ENCODE measurements around the gene RNF111. TPM values are rescaled to one million over a fixed set of nuclear protein-coding genes. Genes with fewer than 3 reads are reported as not detected.

RNF111 gene
- total RNA-seq, 1 experiment from 2014 or later = 13.3 TPM

- no peak for TF ChIP-seq EZH2phosphoT487 (IDR thresholded peaks at IDR 0.05; ENCODE audit: borderline replicate concordance, low read length)
- no peak for TF ChIP-seq CTCF (conservative IDR thresholded peaks at IDR 0.05; ENCODE audit: low read depth, low read length)
- TF ChIP-seq EZH2 (IDR thresholded peaks at IDR 0.05; ENCODE audit: low read length, unreplicated experiment) = no peak
- no TSS peak for BruUV-seq (replicated peaks)
These were observed 117.7 kb downstream of the RNF111 start, which contains the start of gene CCNB2 for GRCh38 chr15:59104912-59105732. Gene CCNB2, plus strand, starts transcription at chr15:59105146. Its CDS starts 123 bp downstream, at chr15:59105269.

GRCh38 chr15:59105854-59106253 lies 118.4 kb downstream of the RNF111 start:
- Histone ChIP-seq H3F3A (ENCODE audit: low read length, unreplicated experiment) (no peaks in the 10 kb centered on the region), H2AFZ (ENCODE audit: low read length) (peak overlapping the region; percentile 90), H3K9ac (ENCODE audit: low read length) (peak overlapping the region; percentile 79), H3K79me2 (ENCODE audit: low read length) (peaks cover 44% of the 10 kb centered on the region), H3K4me3 (ENCODE audit: low read length) (peak overlapping the region; percentile 80), H3K9me3 (ENCODE audit: low read length) (no peaks in the 10 kb centered on the region), H3K4me1 (ENCODE audit: insufficient read depth, low read length) (peaks cover 9% of the 10 kb centered on the region; the same call in 1 of the 2 replicates), H3K4me2 (ENCODE audit: low read length) (peak overlapping the region; percentile 72), H3K27ac (ENCODE audit: low read length) (no peak overlapping the region), H3K27me3 (ENCODE audit: low read length) (no peaks in the 10 kb centered on the region), H4K20me1 (ENCODE audit: low read length) (no peaks in the 10 kb centered on the region), H3K9me2 (replicated peaks; ENCODE audit: low read length) (no peaks in the 10 kb centered on the region), H3K36me3 (ENCODE audit: low read depth, low read length) (peaks cover 28% of the 10 kb centered on the region)
- peak; percentile 37 for DNase-seq
- peak; percentile 29 for ATAC-seq
- CTCF ChIA-PET = interaction anchor here (0.7 to 0.9 kb wide), 2 partner anchors 126 to 189 kb away, joined by 4 to 5 read pairs; no protein-coding TSS in a partner anchor
- TF ChIP-seq CTCF (conservative IDR thresholded peaks at IDR 0.05; ENCODE audit: low read depth, low read length) (peak; percentile 55), EZH2phosphoT487 (IDR thresholded peaks at IDR 0.05; ENCODE audit: borderline replicate concordance, low read length) (no peak)
- intact Hi-C loops (cut with micrococcal nuclease) = loop anchor here (1.0 to 5.0 kb wide), 2 partner anchors 119 to 423 kb away; partner anchors contain the start of gene RNF111
- POLR2A ChIA-PET (ENCODE audit: unreplicated experiment) = no interaction called here
- BruUV-seq (replicated peaks) = TSS peak; percentile 37

More at GRCh38 chr15:59104912-59105732, 117.7 kb downstream of the RNF111 start, which contains the start of gene CCNB2:
- DNase-seq = peak; percentile 88
- Histone ChIP-seq H3K9ac (ENCODE audit: low read length) (peak within 1 kb of the TSS; percentile 79), H3F3A (ENCODE audit: low read length, unreplicated experiment) (no peaks in the 10 kb centered on the region), H3K27ac (ENCODE audit: low read length) (peak within 1 kb of the TSS; percentile 47), H3K27me3 (ENCODE audit: low read length) (no peaks in the 10 kb centered on the region), H3K9me2 (replicated peaks; ENCODE audit: low read length) (no peaks in the 10 kb centered on the region), H2AFZ (ENCODE audit: low read length) (peak within 1 kb of the TSS; percentile 90), H3K9me3 (ENCODE audit: low read length) (no peaks in the 10 kb centered on the region), H3K36me3 (ENCODE audit: low read depth, low read length) (peaks cover 22% of the 10 kb centered on the region), H3K79me2 (ENCODE audit: low read length) (peaks cover 40% of the 10 kb centered on the region), H3K4me2 (ENCODE audit: low read length) (peak within 1 kb of the TSS; percentile 72), H3K4me3 (ENCODE audit: low read length) (peak within 1 kb of the TSS; percentile 80), H3K4me1 (ENCODE audit: insufficient read depth, low read length) (peaks cover 9% of the 10 kb centered on the region; the same call in 1 of the 2 replicates), H4K20me1 (ENCODE audit: low read length) (no peaks in the 10 kb centered on the region)
- CTCF ChIA-PET = no interaction called here
- peak; percentile 98 for ATAC-seq
- POLR2A ChIA-PET (ENCODE audit: unreplicated experiment) = no interaction called here
- intact Hi-C loops (cut with micrococcal nuclease) = loop anchor here (1.0 to 5.0 kb wide), 2 partner anchors 118 to 424 kb away; partner anchors contain the start of gene RNF111
